Prostate gland (tissue), 2 donors: ENCODE measurements around the gene KCNT1. TPM values are rescaled to one million over a fixed set of nuclear protein-coding genes. Genes with fewer than 3 reads are reported as not detected.

Experiments
- DNase-seq: peaks from one replicate; pipeline ENCODE4 v3.0.0-alpha.2; 2019; ENCODE audit warnings: low spot score
- H3K27ac ChIP-seq, 2 donors: fragments of 200-600 bp; sonication (generic); 2 replicates each; pipeline ENCODE4 v1.5.1; 2017 to 2019
- H3K27me3 ChIP-seq: fragments of 200-600 bp; sonication (generic); replicated peaks from 2 replicates; pipeline ENCODE4 v1.5.1; 2019; ENCODE audit not compliant: insufficient read depth
- H3K36me3 ChIP-seq, 2 donors: fragments of 200-600 bp; sonication (generic); 1 replicate in 1 of 2; 2 replicates in 1 of 2; pipeline versions ENCODE4 v1.5.1 to v1.8.1; 2017 to 2019
- H3K4me1 ChIP-seq: fragments of 200-600 bp; sonication (generic); replicated peaks from 2 replicates; pipeline ENCODE4 v1.5.1; 2019
- H3K4me3 ChIP-seq, 2 donors: fragments of 200-600 bp; sonication (generic); 2 replicates each; pipeline ENCODE4 v1.5.1; 2017 to 2019
- H3K9me3 ChIP-seq: fragments of 200-600 bp; sonication (generic); 2 replicates; pipeline ENCODE4 v1.5.1; 2017
- POLR2A ChIP-seq: fragments of 450-650 bp; IDR thresholded peaks from one replicate; pipeline ENCODE4 v1.6.1; 2016; ENCODE audit warnings: antibody characterized with exemption, mild to moderate bottlenecking
- POLR2AphosphoS5 ChIP-seq: sonication (generic); formaldehyde crosslinking; IDR thresholded peaks from one replicate; pipeline ENCODE4 v1.6.1; 2017; ENCODE audit warnings: antibody characterized with exemption
- WGBS: methylation state at CpG from one replicate; pipeline ENCODE4 v1.1.5; 2018; 5-methylcytosine and 5-hydroxymethylcytosine counted together
- intact Hi-C: fragments of 100-400 bp; cut with DNase I; formaldehyde crosslinking; loops from one replicate; pipeline ENCODE4 v1.14.2; 2022
- total RNA-seq, 2 donors: library from RNA; depleted of rRNA; stranded (reverse); fragments of >200 nt; gene quantifications; one replicate each; pipeline ENCODE4 v1.1.0, GENCODE V29; 2016
- TF ChIP-seq, protein P1 (sequence below), 4 experiments: fragments of 200-600 bp in 2 of 4; fragments of 450-650 bp in 2 of 4; sonication (generic) in 2 of 4; IDR thresholded peaks; 1 replicate in 3 of 4; 2 replicates in 1 of 4; pipeline ENCODE4 v1.5.1; 2016 to 2019; ENCODE audit warnings: antibody characterized with exemption in 4 of 4, mild to moderate bottlenecking in 2 of 4, moderate library complexity in 2 of 4

Gene KCNT1
- total RNA-seq, 2 donors from 2014 or later = 0.09 to 3.0 TPM

DNA sequence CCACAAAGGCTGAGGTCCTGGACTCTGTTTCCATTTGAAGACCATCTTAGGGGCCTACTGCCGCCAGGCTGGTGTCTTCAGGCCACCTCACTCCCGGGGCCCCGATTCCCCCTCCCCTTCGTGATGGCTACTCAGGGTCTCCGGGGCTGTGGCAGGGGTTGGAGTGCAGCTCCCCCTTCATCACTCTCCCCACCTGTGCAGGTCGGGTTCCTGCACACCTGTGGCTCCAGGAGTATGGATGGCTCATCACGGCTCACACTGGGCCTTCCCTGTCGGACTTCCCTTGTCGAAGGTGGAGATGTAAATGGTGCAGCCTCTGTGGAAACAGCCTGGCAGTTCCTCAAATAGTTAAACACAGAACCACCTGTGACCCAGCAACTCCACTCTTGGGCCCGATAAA is 27.0 kb upstream of the KCNT1 start:
- Histone ChIP-seq H3K9me3 (no peaks in the 10 kb centered on the region), H3K27me3 (peaks cover 3% of the 10 kb centered on the region), H3K27ac (no peak overlapping the region), H3K36me3 (no peaks in the 10 kb centered on the region), H3K4me1 (no peaks in the 10 kb centered on the region), H3K4me3 (no peak overlapping the region)
- TF ChIP-seq POLR2A (no peak), POLR2AphosphoS5 (no peak)
- TF ChIP-seq, protein P1, sequence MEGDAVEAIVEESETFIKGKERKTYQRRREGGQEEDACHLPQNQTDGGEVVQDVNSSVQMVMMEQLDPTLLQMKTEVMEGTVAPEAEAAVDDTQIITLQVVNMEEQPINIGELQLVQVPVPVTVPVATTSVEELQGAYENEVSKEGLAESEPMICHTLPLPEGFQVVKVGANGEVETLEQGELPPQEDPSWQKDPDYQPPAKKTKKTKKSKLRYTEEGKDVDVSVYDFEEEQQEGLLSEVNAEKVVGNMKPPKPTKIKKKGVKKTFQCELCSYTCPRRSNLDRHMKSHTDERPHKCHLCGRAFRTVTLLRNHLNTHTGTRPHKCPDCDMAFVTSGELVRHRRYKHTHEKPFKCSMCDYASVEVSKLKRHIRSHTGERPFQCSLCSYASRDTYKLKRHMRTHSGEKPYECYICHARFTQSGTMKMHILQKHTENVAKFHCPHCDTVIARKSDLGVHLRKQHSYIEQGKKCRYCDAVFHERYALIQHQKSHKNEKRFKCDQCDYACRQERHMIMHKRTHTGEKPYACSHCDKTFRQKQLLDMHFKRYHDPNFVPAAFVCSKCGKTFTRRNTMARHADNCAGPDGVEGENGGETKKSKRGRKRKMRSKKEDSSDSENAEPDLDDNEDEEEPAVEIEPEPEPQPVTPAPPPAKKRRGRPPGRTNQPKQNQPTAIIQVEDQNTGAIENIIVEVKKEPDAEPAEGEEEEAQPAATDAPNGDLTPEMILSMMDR (IDR thresholded peaks at IDR 0.05) = no peak
- no peak for DNase-seq
- 68% methylated on average over 10 of the region's 10 CpGs for WGBS
- intact Hi-C loops = no loop called here

DNA sequence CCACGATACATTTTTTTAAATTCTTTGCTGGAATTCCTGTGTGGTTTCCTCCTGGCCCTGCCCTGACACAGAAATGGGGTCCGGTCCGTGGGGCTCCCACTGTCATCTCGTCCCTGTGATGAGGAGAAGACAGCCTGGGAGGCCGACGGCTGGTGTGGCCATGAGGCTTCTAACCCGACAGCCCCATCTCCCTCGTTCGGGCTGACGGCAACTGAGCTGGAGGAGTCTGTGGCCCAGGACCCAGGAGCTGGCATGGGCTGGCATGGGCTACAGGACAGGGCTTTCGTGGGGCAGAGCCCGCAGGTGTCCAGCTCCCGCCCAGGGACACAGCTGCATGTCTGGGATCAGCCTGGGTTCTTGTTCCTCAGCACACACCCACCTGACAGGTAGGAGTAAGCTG is 25.1 kb upstream of the KCNT1 start:
- DNase-seq = no peak
- Histone ChIP-seq H3K9me3 (no peaks in the 10 kb centered on the region), H3K4me3 (no peak overlapping the region), H3K27ac (no peak overlapping the region), H3K36me3 (no peaks in the 10 kb centered on the region), H3K4me1 (no peaks in the 10 kb centered on the region), H3K27me3 (no peaks in the 10 kb centered on the region)
- intact Hi-C loops = no loop called here
- 82% methylated on average over 13 of the region's 13 CpGs for WGBS
- no peak for TF ChIP-seq POLR2A
- TF ChIP-seq, protein P1 (IDR thresholded peaks at IDR 0.05) = no peak
- no peak for TF ChIP-seq POLR2AphosphoS5

DNA sequence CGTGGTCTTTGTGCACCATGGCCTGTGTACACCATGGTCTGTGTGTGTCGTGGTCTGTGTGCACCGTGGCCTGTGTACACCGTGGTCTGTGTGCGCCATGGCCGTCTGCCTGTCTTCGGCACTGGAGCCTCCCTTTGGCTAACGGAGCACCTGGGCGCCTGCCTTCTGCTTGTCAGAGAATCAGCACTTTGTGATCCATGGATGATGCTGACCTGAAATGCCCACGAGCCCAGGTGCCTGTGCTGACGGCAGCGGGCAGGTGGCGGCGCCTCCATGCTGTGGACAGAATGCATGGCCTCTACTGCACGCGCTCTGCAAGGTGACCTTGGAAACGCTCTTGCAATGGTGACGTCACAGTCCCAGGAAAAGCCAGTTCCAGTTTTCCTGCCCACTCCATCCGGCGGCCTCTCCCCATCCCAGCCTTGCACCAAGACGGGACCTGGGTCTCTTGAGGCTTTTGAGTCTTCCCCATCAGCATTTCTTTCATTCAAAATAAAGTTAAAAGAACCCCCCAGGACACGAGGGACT is 24.3 kb upstream of the KCNT1 start:
- Histone ChIP-seq H3K27ac (no peak overlapping the region), H3K9me3 (no peaks in the 10 kb centered on the region), H3K27me3 (no peaks in the 10 kb centered on the region), H3K4me1 (no peaks in the 10 kb centered on the region), H3K4me3 (no peak overlapping the region), H3K36me3 (no peaks in the 10 kb centered on the region)
- TF ChIP-seq POLR2AphosphoS5 (no peak), POLR2A (no peak)
- TF ChIP-seq, protein P1 (IDR thresholded peaks at IDR 0.05) = no peak
- intact Hi-C loops = no loop called here
- whole genome bisulfite sequencing = 82% methylated on average over 19 of the region's 22 CpGs
- no peak for DNase-seq

DNA sequence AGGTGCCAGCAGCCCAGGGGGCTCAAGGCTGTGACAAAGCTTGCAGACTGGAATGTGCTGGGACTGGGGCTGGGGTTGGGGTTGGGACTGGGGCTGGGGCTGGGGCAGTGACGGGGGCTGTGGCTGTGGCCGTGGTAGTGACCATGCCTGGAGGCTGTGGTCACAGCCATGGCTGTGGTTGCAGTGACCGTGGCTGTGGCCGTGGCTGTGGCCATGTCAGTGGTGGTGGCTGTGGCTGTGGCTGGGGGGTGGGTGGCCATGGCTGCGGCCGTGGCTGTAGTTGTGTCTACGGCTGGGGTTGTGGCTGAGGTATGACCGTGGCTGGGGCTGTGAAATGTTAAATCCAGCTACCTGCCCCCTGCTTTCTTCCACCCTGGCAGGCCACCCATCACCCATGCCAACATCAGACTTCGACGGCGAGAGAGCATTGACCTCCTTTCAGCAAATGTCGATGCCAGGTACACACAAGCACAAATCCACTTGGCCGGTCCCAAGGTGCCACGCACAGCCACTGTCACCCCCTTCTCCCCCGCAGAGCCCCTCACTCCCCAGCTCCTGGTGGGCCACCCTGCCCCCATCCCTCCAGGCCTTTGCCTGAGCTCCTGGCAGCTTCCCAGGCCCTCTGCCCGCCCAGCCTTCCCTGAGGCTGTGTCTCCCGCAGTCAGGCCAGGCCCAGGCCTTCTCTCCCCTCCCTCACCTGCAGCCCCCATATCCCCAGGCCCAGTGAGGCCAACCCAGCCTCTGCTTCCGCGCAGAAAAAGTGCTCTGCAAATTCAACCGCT is 23.6 kb upstream of the KCNT1 start:
- Histone ChIP-seq H3K4me3 (no peak overlapping the region), H3K27me3 (peaks cover 1% of the 10 kb centered on the region), H3K36me3 (no peaks in the 10 kb centered on the region), H3K9me3 (no peaks in the 10 kb centered on the region), H3K27ac (no peak overlapping the region), H3K4me1 (no peaks in the 10 kb centered on the region)
- WGBS = 86% methylated on average over 20 of the region's 20 CpGs
- TF ChIP-seq POLR2A (no peak), POLR2AphosphoS5 (no peak)
- TF ChIP-seq, protein P1 (IDR thresholded peaks at IDR 0.05) = no peak
- intact Hi-C loops = no loop called here
- no peak for DNase-seq

DNA sequence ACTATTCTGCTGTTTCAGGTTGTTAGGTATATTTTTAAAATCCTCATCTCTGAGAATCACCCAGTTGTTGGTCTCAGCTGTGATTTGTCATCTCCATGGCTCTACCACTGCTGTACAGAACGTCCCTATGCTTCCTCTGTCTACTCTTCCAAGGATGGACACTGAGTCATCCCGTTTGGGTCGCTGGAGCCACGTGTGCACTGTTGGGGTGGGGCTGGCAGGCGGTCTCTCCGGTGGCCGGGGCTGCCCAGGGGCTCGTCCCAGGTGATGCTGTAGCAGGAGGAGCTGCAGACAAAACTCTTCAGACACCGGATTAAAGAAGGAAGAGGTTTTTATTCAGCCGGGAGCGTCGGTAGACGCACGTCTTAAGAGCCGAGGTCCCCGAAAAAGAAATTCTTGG is 21.9 kb upstream of the KCNT1 start:
- no peak for DNase-seq
- Histone ChIP-seq H3K36me3 (no peaks in the 10 kb centered on the region), H3K27ac (no peak overlapping the region), H3K4me3 (no peak overlapping the region), H3K27me3 (peaks cover 2% of the 10 kb centered on the region), H3K9me3 (no peaks in the 10 kb centered on the region), H3K4me1 (no peaks in the 10 kb centered on the region)
- TF ChIP-seq POLR2AphosphoS5 (no peak), POLR2A (no peak)
- TF ChIP-seq, protein P1 (IDR thresholded peaks at IDR 0.05) = no peak
- WGBS = 72% methylated on average over 16 of the region's 16 CpGs
- intact Hi-C loops = no loop called here
